Measurements from ENCODE around the gene ADK.

DNA sequence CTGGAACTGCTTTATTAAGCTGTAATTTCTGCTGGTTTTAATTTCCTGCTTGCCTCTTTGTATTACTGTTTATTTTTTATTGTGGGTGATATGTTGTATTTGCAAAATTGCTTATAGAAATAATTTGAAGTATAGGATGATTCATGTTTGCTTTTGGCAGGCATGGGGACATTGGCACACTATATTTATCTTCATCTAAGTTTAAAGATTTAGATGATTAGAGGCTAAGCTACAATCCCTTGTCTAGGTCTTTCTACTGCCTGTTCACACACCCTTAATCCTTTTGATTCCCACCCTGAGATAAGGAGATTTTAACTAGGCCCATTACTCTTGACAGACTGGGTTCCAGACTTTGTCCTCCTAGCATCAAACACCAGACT, 492.6 kb downstream of the ADK start:
- TF ChIP-seq, protein P1, sequence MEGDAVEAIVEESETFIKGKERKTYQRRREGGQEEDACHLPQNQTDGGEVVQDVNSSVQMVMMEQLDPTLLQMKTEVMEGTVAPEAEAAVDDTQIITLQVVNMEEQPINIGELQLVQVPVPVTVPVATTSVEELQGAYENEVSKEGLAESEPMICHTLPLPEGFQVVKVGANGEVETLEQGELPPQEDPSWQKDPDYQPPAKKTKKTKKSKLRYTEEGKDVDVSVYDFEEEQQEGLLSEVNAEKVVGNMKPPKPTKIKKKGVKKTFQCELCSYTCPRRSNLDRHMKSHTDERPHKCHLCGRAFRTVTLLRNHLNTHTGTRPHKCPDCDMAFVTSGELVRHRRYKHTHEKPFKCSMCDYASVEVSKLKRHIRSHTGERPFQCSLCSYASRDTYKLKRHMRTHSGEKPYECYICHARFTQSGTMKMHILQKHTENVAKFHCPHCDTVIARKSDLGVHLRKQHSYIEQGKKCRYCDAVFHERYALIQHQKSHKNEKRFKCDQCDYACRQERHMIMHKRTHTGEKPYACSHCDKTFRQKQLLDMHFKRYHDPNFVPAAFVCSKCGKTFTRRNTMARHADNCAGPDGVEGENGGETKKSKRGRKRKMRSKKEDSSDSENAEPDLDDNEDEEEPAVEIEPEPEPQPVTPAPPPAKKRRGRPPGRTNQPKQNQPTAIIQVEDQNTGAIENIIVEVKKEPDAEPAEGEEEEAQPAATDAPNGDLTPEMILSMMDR (conservative IDR thresholded peaks at IDR 0.05; ENCODE audit: low read length): no peak
- TF ChIP-seq EZH2phosphoT487 (IDR thresholded peaks at IDR 0.05; ENCODE audit: borderline replicate concordance): no peak

All from Loucy (cell line).